ENCODE data around the gene SOS2. TPM values are rescaled to one million over a fixed set of nuclear protein-coding genes. Genes with fewer than 3 reads are reported as not detected.
A peak's percentile ranks its signal among the peaks of the same experiment; 100 is the strongest.

SOS2 gene
- total RNA-seq, 1 experiment from 2014 or later, result 20.3 TPM

GRCh38 chr14:50233951-50234250 is 2.5 kb upstream of the SOS2 start:
- CTCF ChIA-PET, result no interaction called here
- H3K9me3 ChIP-seq (ENCODE audit: low read depth, low read length, poor library complexity, severe bottlenecking), result no peaks in the 10 kb centered on the region
- POLR2A ChIA-PET (ENCODE audit: low non-redundant PET), result no interaction called here
- H3K27me3 ChIP-seq (replicated peaks; ENCODE audit: insufficient read depth, low read depth, low read length, poor library complexity), result no peaks in the 10 kb centered on the region
- intact Hi-C loops (cut with micrococcal nuclease; ENCODE audit: unreplicated experiment), result loop anchor here (5.0 to 10.0 kb wide), 2 partner anchors 119 to 372 kb away; partner anchors contain the start of gene VCPKMT
- no peak overlapping the region for H3K4me3 ChIP-seq (ENCODE audit: low read depth, low read length, poor library complexity, severe bottlenecking)
- H3K27ac ChIP-seq (ENCODE audit: low read depth, low read length, poor library complexity, severe bottlenecking), result no peak overlapping the region
- BruUV-seq (replicated peaks), result no TSS peak
- H3K36me3 ChIP-seq (ENCODE audit: insufficient read depth, low read length, poor library complexity, severe bottlenecking), result no peaks in the 10 kb centered on the region
- DNase-seq (ENCODE audit: low spot score), result no peak
- peaks cover 7% of the 10 kb centered on the region for H3K4me1 ChIP-seq (ENCODE audit: insufficient read depth, low read length, poor library complexity, severe bottlenecking)
- no peak for TF ChIP-seq EZH2 (IDR thresholded peaks at IDR 0.05; ENCODE audit: borderline replicate concordance, low read depth, low read length, poor library complexity, severe bottlenecking)
- TF ChIP-seq CTCF (conservative IDR thresholded peaks at IDR 0.05; ENCODE audit: low read depth, low read length), result no peak

GRCh38 chr14:50233166-50233950 is 2.0 kb upstream of the SOS2 start:
- H3K36me3 ChIP-seq (ENCODE audit: insufficient read depth, low read length, poor library complexity, severe bottlenecking), result no peaks in the 10 kb centered on the region
- no TSS peak for BruUV-seq (replicated peaks)
- ChIA-PET POLR2A (ENCODE audit: low non-redundant PET) (no interaction called here), CTCF (no interaction called here)
- H3K9me3 ChIP-seq (ENCODE audit: low read depth, low read length, poor library complexity, severe bottlenecking), result no peaks in the 10 kb centered on the region
- H3K4me3 ChIP-seq (ENCODE audit: low read depth, low read length, poor library complexity, severe bottlenecking), result no peak overlapping the region
- TF ChIP-seq EZH2 (IDR thresholded peaks at IDR 0.05; ENCODE audit: borderline replicate concordance, low read depth, low read length, poor library complexity, severe bottlenecking), result no peak
- TF ChIP-seq CTCF (conservative IDR thresholded peaks at IDR 0.05; ENCODE audit: low read depth, low read length), result no peak
- H3K27ac ChIP-seq (ENCODE audit: low read depth, low read length, poor library complexity, severe bottlenecking), result no peak overlapping the region
- intact Hi-C loops (cut with micrococcal nuclease; ENCODE audit: unreplicated experiment), result loop anchor here (5.0 to 10.0 kb wide), 2 partner anchors 119 to 371 kb away; partner anchors contain the start of gene VCPKMT
- H3K27me3 ChIP-seq (replicated peaks; ENCODE audit: insufficient read depth, low read depth, low read length, poor library complexity), result no peaks in the 10 kb centered on the region
- peaks cover 7% of the 10 kb centered on the region for H3K4me1 ChIP-seq (ENCODE audit: insufficient read depth, low read length, poor library complexity, severe bottlenecking)
- no peak for DNase-seq (ENCODE audit: low spot score)

GRCh38 chr14:50232276-50232642 is 881 bp upstream of the SOS2 start:
- Histone ChIP-seq H3K4me1 (ENCODE audit: insufficient read depth, low read length, poor library complexity, severe bottlenecking) (peaks cover 7% of the 10 kb centered on the region), H3K4me3 (ENCODE audit: low read depth, low read length, poor library complexity, severe bottlenecking) (peak overlapping the region; percentile 78), H3K27ac (ENCODE audit: low read depth, low read length, poor library complexity, severe bottlenecking) (peak overlapping the region; percentile 82), H3K27me3 (replicated peaks; ENCODE audit: insufficient read depth, low read depth, low read length, poor library complexity) (no peaks in the 10 kb centered on the region), H3K36me3 (ENCODE audit: insufficient read depth, low read length, poor library complexity, severe bottlenecking) (no peaks in the 10 kb centered on the region), H3K9me3 (ENCODE audit: low read depth, low read length, poor library complexity, severe bottlenecking) (no peaks in the 10 kb centered on the region)
- TF ChIP-seq CTCF (conservative IDR thresholded peaks at IDR 0.05; ENCODE audit: low read depth, low read length) (no peak), EZH2 (IDR thresholded peaks at IDR 0.05; ENCODE audit: borderline replicate concordance, low read depth, low read length, poor library complexity, severe bottlenecking) (no peak)
- POLR2A ChIA-PET (ENCODE audit: low non-redundant PET), result interaction anchor here (0.6 kb wide), 1 partner anchor 424 kb away, joined by 11 read pairs; no protein-coding TSS in a partner anchor
- no peak for DNase-seq (ENCODE audit: low spot score)
- intact Hi-C loops (cut with micrococcal nuclease; ENCODE audit: unreplicated experiment), result loop anchor here (5.0 to 10.0 kb wide), 2 partner anchors 117 to 370 kb away; partner anchors contain the start of gene VCPKMT
- no TSS peak for BruUV-seq (replicated peaks)
- CTCF ChIA-PET, result no interaction called here

Data from A673 (cell line).